HT1080 (cell line): ENCODE measurements around the gene MED13L. TPM values are rescaled to one million over a fixed set of nuclear protein-coding genes. Genes with fewer than 3 reads are reported as not detected.

Experiments
- DNase-seq: peaks from one replicate; pipeline ENCODE4 v3.0.0-alpha.2; 2015; ENCODE audit warnings: low read depth
- total RNA-seq: library from RNA; depleted of rRNA; stranded (reverse); fragments of >200 nt; shearing (Covaris generic); gene quantifications from 2 replicates; pipeline ENCODE4 v1.2.3, GENCODE V29; 2014

Gene MED13L
- total RNA-seq, 1 experiment from 2014 or later: 25.8 TPM

DNA sequence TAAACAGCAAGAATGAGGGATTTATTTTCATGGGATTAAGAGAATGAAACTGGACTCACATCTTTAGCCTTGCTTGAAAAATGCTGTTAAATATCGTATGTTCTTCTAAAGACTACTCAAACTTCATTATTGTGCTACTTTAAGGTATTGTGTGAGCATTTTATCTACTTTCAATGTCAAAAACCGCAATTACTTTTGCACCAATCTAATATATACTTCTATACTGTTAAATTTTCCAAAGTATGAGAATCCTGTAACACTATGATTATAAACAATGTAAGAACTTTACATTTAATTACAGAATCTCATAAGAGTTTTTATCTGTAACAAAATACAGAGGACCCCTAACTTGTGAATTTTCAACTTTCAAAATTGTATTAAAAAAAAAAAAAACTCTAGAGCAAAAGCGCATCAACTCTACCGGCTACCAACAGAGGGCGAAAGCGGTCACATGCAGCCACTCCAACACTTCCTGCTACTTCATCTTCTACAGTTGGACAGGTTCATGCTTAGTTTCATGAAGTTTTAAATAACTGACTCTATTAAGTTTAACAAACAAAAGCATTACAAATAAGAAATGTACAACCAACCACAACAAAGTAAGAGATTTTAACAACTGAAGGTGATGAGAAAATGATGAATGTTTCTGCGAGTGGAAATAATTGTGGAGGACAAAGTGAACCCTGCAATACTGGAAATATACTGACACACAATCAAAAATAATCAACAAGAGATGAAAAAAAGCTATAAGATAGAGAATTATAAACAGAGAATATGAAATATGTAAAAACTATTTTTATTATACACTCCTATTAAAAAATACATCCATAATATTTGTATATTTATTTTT is 210.9 kb downstream of the MED13L start:
- DNase-seq: no peak

DNA sequence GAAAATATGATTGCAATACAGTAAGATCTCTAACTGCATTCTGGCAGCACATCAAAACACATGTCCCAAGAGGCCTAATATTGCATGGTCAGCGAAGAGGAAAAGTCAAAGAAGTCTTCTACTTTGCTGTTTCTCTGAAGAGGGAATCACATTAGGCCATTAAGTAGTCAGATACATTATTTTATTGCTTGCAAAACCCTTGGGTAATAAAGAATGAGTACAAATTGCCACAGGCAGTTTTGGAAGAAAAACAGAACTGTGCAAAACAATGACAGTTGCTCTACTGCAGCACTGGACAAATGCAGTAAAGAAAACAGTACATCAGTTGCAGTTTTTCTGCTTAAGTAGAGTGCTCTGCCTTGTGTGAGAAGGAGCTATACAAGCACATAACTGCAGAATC is 211.9 kb downstream of the MED13L start:
- no peak for DNase-seq

- DNase-seq: no peak
Observed at GRCh38 chr12:116064493-116064892, 213.0 kb downstream of the MED13L start.

DNA sequence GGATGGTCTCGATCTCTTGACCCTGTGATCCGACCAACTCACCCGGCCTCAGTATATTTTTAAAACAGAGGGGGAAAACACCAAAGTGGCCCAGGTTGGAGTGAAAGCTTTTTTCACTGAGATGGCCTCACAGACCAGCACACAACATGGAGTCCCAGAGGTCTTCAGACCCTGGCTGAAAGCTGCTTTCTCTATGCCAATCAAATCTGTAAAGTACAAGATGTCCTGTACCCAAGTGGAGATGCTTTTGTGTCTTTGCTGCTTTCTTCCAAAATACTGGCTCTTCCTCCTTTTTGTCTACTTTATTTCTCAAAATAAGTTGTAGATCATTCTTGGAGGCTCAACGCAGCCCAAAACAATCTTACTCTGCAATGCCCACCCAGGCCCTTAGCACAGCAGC is 214.8 kb downstream of the MED13L start:
- no peak for DNase-seq

- peak; percentile 30 for DNase-seq
Observed at GRCh38 chr12:116060764-116061163, 216.7 kb downstream of the MED13L start.

GRCh38 chr12:116059904-116060303 is 217.6 kb downstream of the MED13L start:
- DNase-seq: no peak

GRCh38 chr12:116058574-116058973 is 218.9 kb downstream of the MED13L start:
- no peak for DNase-seq

- no peak for DNase-seq
Observed at GRCh38 chr12:116057356-116057755, 220.1 kb downstream of the MED13L start.

DNA sequence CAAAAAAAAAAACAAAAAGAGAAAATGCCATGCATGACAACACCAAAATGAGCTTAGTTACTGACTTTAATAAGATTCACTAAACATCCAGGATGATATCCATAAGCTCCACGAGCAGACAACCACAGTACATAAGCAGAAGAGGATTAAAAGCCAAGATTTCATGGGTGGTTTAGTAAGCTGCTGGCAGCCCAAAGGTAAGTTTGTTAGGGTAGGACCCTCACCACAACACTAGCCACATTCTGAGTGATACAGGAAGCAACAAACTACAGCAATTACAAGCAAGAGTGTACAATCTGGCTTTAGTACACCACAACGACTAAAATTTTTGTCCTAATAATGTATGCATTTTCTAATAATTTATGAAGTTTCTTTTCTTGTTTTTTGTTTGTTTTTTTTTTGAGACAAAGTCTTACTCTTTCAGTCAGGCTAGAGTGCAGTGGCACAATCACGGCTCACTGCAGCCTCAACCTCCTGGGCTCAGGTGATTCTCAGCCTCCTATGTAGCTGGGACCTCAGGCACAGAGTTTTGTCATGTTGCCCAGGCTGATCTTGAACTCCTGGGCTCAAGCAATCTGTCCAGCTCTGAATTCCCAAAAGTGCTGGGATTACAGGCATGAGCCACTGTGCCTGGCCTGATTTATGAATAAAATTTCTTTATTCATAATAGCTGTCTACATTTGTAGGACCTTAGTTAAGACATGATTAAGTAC is 221.4 kb downstream of the MED13L start:
- DNase-seq: no peak

DNA sequence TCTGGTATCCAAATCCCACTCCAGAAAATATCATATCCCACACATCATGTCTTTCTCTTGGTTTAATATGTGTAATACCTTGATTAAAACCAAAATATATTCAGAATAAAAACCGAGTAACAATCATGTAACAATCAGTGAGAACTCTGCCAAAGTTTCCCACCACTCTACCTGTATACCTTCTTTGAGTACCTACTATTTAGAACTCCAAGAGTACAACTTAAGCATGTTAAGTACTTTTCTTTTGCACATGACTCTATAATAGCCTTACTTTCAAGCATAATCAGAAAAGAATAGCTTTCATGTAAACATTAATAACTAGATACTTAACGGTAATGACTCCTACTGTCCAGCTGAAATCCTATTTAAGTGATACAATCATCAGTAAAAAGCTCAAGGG is 223.2 kb downstream of the MED13L start:
- DNase-seq: no peak

- DNase-seq: no peak
Observed at GRCh38 chr12:116053479-116054200, 223.9 kb downstream of the MED13L start.

- no peak for DNase-seq
Observed at GRCh38 chr12:116050275-116050674, 227.2 kb downstream of the MED13L start.

DNA sequence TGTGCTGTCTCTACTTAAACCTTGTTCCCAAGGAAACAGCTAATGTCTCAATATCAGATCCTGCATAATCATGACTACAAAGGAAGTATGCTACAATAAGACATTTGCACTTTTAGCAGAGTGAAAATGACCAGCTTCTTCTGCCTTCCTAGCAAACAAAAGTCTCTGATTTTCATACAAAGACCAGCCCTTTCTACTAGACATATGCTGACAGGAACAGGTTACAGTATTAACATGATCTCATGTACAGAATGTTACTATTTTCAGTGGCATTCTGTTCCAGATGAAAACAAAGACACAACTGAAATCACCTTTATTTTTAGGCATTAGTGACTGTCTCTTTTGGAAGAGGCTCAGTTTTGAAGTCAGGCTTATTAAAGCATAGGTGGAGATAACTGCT is 228.6 kb downstream of the MED13L start:
- DNase-seq: no peak

DNA sequence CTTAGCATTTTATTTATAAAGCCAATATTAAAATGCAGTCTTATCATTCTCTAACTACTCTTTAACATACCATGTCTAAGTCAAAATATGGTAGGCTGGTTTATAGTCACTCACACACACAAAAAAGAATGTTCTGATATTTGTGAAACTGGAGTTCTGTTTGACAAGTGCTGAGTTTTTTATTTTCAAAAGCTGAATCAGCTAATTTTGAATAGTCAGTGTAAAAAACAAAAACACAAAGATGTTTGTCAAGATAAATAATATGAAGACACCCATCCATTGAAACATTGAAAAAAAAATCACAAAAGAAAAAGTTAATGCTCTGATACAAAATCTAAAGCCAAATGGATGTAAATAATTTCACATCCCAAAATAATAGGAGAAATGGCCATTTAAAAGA is 231.5 kb downstream of the MED13L start:
- no peak for DNase-seq

DNA sequence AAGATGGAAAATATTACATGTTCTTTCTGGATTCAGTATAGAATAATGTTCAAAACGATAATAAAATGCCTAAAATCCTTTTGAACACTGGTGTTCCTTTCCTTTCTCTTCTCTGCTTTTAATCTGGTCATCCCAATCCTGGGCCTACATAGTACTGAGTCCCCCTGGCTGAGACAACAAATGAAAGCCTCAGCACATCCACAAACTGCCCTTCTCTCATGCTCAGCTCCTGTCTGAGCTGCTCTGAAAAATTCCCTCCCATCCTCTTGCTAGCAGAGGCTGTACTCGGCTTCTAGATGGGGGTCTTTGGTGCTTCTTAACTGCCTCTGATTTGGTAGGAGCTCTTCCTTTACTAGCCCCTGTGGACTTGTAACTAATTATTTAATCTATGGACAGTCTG is 232.3 kb downstream of the MED13L start:
- DNase-seq: no peak

DNA sequence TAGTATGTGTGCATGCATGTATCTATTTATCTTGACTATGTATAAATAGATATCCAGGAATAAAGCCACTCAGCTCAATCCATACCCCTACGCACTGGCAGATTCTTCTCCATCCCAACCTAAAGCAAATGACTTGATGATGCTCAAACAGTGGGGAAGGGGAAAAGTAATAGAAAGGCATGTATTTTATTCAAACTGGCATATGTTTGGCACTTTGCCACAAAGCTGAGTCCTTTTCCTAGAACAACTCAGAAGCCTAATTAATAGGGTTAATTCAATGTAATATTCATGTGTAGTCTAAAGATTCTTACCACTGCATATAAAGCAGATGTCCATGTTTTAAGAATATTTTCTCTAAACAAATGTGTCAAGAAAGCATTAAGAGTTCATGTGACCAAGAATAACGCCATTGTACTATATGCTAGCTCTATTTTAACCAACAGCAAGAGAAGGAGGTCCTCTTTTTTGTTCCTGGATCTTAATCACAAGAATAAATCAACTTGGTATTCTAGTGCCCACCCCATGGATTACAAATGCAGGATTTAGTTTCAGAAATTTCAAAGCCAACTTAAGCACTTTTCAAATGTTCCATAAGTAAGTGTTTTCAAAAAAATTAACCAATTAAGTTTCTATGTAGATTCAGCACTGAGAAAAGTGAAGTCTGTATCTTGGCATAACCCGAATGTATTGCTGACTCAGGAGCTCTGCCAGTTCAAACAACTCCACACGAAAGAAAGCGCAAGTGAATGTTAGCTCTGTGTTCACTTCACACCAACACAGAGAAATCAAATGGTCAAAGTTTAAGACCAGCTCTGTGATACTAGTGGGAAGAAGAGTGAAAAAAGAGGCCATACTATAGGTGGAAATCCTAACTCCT is 233.6 kb downstream of the MED13L start:
- no peak for DNase-seq

DNA sequence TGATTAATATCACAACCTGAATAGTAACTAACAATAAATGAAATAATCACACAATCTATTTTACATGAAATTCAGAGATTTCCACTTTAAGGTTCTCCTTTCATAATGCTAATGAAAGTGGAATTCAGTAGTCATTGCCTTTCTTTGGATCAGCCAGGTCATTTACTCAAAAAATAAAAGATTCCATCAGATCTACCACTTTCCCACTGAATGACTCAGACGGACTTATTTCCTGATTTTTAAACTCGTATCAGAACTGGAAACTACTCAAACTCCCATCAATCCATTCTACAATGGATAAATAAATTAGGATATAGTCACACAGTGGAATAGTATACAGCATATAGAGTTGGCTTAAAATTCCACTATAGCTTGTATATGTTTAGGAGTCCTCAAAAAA is 237.1 kb downstream of the MED13L start:
- DNase-seq: peak; percentile 45

- no peak for DNase-seq
Observed at GRCh38 chr12:116039081-116039480, 238.4 kb downstream of the MED13L start.

- no peak for DNase-seq
Observed at GRCh38 chr12:116037941-116038837, 239.3 kb downstream of the MED13L start.

DNA sequence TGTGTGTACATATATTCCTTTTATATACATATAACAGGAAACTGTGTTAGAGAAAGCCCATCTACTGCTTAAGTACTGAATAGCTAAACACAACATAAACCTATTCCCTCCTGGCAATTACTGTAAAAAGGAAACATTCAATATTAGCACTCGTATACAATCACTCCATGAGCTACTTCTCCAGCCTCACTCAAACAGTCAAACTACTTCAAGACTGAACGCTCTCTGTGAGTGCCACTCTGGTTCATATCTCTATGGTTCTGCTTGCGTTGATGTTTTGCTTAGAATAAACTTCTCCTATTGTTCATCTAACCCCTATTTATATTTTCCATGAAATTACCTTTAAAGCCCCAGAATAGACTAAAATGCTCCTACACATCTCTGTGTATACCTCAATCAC is 243.7 kb downstream of the MED13L start:
- DNase-seq: no peak
